H54 (cell line): Measurements from ENCODE around the gene RAET1G.

Source experiments
- DNase-seq: peaks from one replicate; pipeline ENCODE4 v3.0.0; 2011; ENCODE audit warnings: low spot score, mixed read lengths; ENCODE audit not compliant: insufficient read length
- FAIRE-seq: peaks from 3 replicates; lab custom pipeline; 2011; peaks lifted over from hg19 to GRCh38; lab: Jason Lieb, UNC
- POLR2A ChIP-seq: IDR thresholded peaks from 2 replicates; pipeline ENCODE4 v1.6.1; 2011; ENCODE audit warnings: low read depth, mild to moderate bottlenecking, low read length

RAET1G gene

GRCh38 chr6:149891259-149891658 lies 31.7 kb downstream of the RAET1G start:
- no peak for TF ChIP-seq POLR2A
- no peak for FAIRE-seq
- DNase-seq, result no peak

- TF ChIP-seq POLR2A, result no peak
- DNase-seq, result no peak
- FAIRE-seq, result no peak
Measured at GRCh38 chr6:149890629-149891045, 32.3 kb downstream of the RAET1G start.

GRCh38 chr6:149889326-149889725 lies 33.6 kb downstream of the RAET1G start:
- no peak for TF ChIP-seq POLR2A

GRCh38 chr6:149888659-149889058 lies 34.3 kb downstream of the RAET1G start:
- no peak for TF ChIP-seq POLR2A
- no peak for FAIRE-seq
- DNase-seq, result no peak

More at GRCh38 chr6:149889326-149889725, 33.6 kb downstream of the RAET1G start:
- DNase-seq, result no peak
- no peak for FAIRE-seq

GRCh38 chr6:149888093-149888492 lies 34.8 kb downstream of the RAET1G start:
- TF ChIP-seq POLR2A, result no peak
- DNase-seq (no peak), FAIRE-seq (no peak)

GRCh38 chr6:149887343-149887742 lies 35.6 kb downstream of the RAET1G start:
- TF ChIP-seq POLR2A, result no peak
- DNase-seq, result no peak
- FAIRE-seq, result no peak

GRCh38 chr6:149885888-149886287 lies 37.0 kb downstream of the RAET1G start:
- DNase-seq (no peak), FAIRE-seq (no peak)
- TF ChIP-seq POLR2A, result no peak

GRCh38 chr6:149884617-149885016 lies 38.3 kb downstream of the RAET1G start:
- FAIRE-seq (no peak), DNase-seq (no peak)
- no peak for TF ChIP-seq POLR2A

GRCh38 chr6:149884215-149884614 lies 38.7 kb downstream of the RAET1G start:
- no peak for TF ChIP-seq POLR2A
- FAIRE-seq (no peak), DNase-seq (no peak)

- no peak for FAIRE-seq
- DNase-seq, result no peak
- TF ChIP-seq POLR2A, result no peak
Measured at GRCh38 chr6:149881860-149882259, 41.1 kb downstream of the RAET1G start.

GRCh38 chr6:149881066-149881766 lies 41.7 kb downstream of the RAET1G start:
- no peak for FAIRE-seq
- DNase-seq, result no peak
- TF ChIP-seq POLR2A, result no peak

GRCh38 chr6:149877659-149878058 lies 45.3 kb downstream of the RAET1G start:
- no peak for DNase-seq
- no peak for TF ChIP-seq POLR2A
- no peak for FAIRE-seq

GRCh38 chr6:149876241-149876933 lies 46.5 kb downstream of the RAET1G start:
- no peak for FAIRE-seq
- DNase-seq, result no peak
- no peak for TF ChIP-seq POLR2A

- no peak for TF ChIP-seq POLR2A
- DNase-seq, result no peak
- FAIRE-seq, result no peak
Measured at GRCh38 chr6:149872233-149872632, 50.7 kb downstream of the RAET1G start.

- TF ChIP-seq POLR2A, result no peak
- FAIRE-seq (no peak), DNase-seq (no peak)
Measured at GRCh38 chr6:149871182-149871581, 51.7 kb downstream of the RAET1G start.
